HUDEP-2 (cell line): ENCODE data around the gene KCNG4.
"Not testable (repeated sequence)": the region's sequence is repeated elsewhere in the genome, so short reads cannot be mapped to it uniquely, and the experiment has no call there.

ENCODE experiments used
- DNase-seq, 76 experiments: peaks; one replicate each; lab custom pipeline; 2025; ENCODE audit not compliant: unreplicated experiment in 76 of 76; lab: John Stamatoyannopoulos, UW

KCNG4 gene

GRCh38 chr16:84237994-84238750 lies 1.6 kb downstream of the KCNG4 start:
- DNase-seq = no peak

GRCh38 chr16:84236671-84237070 lies 3.1 kb downstream of the KCNG4 start:
- no peak for DNase-seq

- no peak for DNase-seq
These were observed 5.2 kb downstream of the KCNG4 start for GRCh38 chr16:84234321-84235241.

- DNase-seq = no peak
These were observed 6.1 kb downstream of the KCNG4 start for GRCh38 chr16:84233748-84234147.

GRCh38 chr16:84232969-84233368 lies 6.8 kb downstream of the KCNG4 start:
- no peak for DNase-seq

GRCh38 chr16:84232060-84232459 lies 7.8 kb downstream of the KCNG4 start:
- no peak for DNase-seq

DNA sequence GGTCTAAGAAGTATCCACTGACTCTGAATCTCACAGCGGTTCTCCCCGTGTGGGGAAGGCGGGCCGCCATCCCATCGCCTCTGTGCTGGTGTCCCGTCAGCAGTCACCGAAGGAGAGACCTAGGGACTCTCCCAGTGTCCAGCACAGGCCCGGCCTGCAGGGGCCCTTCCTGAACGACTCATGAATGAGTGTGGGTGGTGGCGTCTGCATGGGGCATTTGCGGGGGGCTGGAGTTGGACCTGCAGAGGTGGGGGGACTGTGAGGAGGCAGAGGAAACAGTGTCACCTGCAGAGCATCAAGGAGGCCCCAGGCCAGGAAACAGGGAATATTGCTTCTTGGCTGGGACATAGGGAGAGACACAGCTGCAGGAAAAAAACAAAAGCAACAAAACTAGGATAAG lies 10.3 kb downstream of the KCNG4 start:
- DNase-seq = no peak

DNA sequence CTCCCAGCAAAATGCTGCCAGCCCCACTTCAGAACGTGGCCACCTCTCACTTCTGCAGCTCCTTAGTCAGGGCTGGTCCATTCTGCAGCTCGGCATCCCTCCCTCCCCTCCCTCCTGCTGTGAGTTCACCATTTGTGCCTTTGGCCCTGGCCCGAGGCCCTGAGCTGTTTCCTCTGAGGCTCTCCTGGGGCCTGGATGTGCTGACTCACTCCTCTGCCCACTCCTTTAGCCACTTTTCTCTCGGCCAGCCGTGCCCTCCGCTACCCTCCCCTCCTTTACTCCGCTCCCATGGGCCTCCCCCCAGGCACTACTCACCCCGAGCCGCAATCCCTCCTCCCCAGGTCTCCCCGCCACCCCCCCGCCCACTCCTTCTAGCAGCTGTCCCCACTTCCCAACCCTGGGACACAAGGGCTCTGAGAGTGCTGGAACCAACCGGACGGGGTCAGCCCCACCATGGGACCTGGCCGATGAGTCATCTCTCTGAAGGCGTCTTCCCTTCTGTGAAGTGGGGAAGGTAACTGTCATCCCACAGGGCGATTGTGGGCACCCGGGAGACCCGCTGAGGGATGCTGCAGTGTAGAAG lies 11.5 kb downstream of the KCNG4 start:
- DNase-seq = peak in 10 of 76 experiments; percentile 3 to 62 (median 24)

DNA sequence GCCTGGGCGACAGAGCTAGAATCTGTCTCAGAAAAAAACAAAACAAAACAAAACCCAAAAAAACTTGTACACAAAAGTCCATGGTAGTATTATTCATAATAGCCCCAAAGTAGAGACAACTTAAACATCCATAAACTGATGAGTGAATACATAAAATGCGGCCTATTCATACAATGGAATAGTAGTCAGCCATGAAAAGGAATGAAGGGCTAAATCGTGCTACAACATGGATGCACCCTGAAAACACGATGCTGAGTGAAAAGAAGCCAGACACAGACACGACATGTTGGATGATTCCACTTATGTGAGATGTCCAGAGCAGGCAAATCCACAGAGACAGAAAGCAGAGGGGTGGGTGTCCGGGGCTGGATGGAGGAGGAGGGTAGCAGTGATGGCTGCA lies 12.3 kb downstream of the KCNG4 start:
- no peak for DNase-seq

- DNase-seq = no peak
These were observed 13.8 kb downstream of the KCNG4 start for GRCh38 chr16:84226026-84226425.

- DNase-seq = no peak
These were observed 14.2 kb downstream of the KCNG4 start for GRCh38 chr16:84225571-84225970.

- DNase-seq = no peak
These were observed 14.7 kb downstream of the KCNG4 start for GRCh38 chr16:84225126-84225525.

DNA sequence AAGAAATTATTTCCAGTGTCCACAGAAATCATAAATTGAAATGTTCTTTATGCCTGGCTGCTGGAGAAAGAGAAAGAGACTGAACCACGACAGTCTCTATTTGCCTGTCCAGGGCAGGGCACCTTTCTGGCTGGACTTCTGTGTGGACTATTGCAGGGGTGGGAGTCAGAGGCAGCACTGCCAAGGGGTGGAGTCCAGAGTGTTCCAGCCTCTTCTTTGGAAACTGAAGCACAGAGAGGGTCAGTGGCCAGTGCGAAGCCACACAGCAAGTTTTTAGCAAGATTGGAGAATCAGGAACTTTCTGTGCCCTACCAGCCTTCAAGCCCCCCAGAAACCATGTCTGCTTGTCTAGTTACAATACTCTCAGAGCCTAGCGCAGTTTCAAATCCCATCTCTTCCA lies 15.3 kb downstream of the KCNG4 start:
- DNase-seq = no peak

- no peak for DNase-seq
These were observed 16.4 kb downstream of the KCNG4 start for GRCh38 chr16:84223456-84223855.

- no peak for DNase-seq
These were observed 19.0 kb downstream of the KCNG4 start for GRCh38 chr16:84220851-84221250.

GRCh38 chr16:84218956-84219355 lies 20.9 kb downstream of the KCNG4 start:
- DNase-seq = no peak

- no peak for DNase-seq
These were observed 21.5 kb downstream of the KCNG4 start for GRCh38 chr16:84218176-84218823.

DNA sequence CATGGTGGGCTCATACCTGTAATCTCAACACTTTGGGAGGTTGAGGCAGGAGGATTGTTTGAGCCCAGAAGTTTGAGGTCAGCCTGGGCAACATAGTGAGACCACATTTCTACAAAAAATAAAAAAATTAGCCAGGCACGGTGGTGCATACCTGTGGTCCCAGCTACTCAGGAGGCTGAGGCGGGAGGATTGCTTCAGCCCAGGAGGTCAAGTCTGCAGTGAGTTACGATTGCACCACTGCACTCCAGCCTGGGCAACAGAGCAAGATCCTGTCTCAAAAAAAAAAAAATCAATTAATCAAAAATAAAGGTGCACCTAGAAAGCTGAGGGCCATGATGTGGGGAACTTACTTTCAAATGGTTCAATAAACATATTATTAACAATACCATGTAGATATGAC lies 23.7 kb downstream of the KCNG4 start:
- not testable (repeated sequence) for DNase-seq

GRCh38 chr16:84215531-84215930 lies 24.3 kb downstream of the KCNG4 start:
- DNase-seq = no peak

DNA sequence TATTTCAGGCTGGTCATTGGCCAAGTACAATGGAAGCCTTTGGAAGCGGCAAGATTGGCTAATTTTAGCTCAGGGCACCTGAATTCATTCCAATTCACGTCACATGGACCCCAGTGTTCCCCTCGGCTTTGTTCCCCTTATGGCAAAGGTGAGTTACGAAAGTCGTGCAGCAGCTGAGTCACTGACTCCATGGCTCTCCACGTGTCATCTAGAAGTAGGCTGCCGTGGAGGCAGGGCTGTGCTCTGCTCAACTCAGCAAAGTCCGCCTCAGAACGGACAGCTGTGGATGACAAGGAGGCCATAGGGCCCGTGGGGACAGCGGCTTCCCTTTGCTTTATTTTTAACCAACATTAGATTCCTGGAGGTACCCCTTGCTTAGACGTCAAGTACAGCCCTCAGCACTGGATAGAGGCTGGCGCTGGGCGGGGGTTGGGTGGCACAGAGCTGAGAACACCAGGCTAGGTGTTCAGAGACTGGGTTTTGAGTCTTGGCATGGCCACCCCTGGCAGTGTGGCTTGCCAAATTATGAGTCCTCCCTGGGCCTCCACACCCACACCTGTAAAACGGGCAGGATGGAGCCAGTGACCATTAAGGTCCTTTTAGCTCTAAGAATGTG lies 25.3 kb downstream of the KCNG4 start:
- no peak for DNase-seq

- DNase-seq = no peak
These were observed 27.2 kb downstream of the KCNG4 start for GRCh38 chr16:84212631-84213030.
